ENCODE data around the gene JAKMIP2. TPM values are rescaled to one million over a fixed set of nuclear protein-coding genes. Genes with fewer than 3 reads are reported as not detected.
"Not testable (repeated sequence)": the region's sequence is repeated elsewhere in the genome, so short reads cannot be mapped to it uniquely, and the experiment has no call there.

The JAKMIP2 gene
- total RNA-seq, 2 donors from 2014 or later: 2.4 to 4.3 TPM

GRCh38 chr5:147619281-147619878 lies 163.1 kb downstream of the JAKMIP2 start:
- no peak overlapping the region for H3K27ac Mint-ChIP-seq

GRCh38 chr5:147617711-147618350 lies 164.7 kb downstream of the JAKMIP2 start:
- Mint-ChIP-seq H3K9me3 (no peaks in the 10 kb centered on the region), H3K4me3 (no peak overlapping the region), H3K27ac (no peak overlapping the region), H3K27me3 (no peaks in the 10 kb centered on the region), H3K36me3 (ENCODE audit: low read depth) (peaks cover 28% of the 10 kb centered on the region), H3K4me1 (peaks cover 4% of the 10 kb centered on the region)
- ATAC-seq (replicated peaks): no peak

More at GRCh38 chr5:147619281-147619878, 163.1 kb downstream of the JAKMIP2 start:
- peaks cover 28% of the 10 kb centered on the region for H3K36me3 Mint-ChIP-seq (ENCODE audit: low read depth)
- ATAC-seq (replicated peaks): no peak
- no peak overlapping the region for H3K4me3 Mint-ChIP-seq
- H3K27me3 Mint-ChIP-seq: no peaks in the 10 kb centered on the region
- H3K9me3 Mint-ChIP-seq: no peaks in the 10 kb centered on the region
- H3K4me1 Mint-ChIP-seq: peaks cover 4% of the 10 kb centered on the region

GRCh38 chr5:147617191-147617606 lies 165.3 kb downstream of the JAKMIP2 start:
- ATAC-seq (replicated peaks): no peak
- H3K9me3 Mint-ChIP-seq: no peaks in the 10 kb centered on the region
- H3K36me3 Mint-ChIP-seq (ENCODE audit: low read depth): peaks cover 28% of the 10 kb centered on the region
- H3K27me3 Mint-ChIP-seq: no peaks in the 10 kb centered on the region
- H3K4me3 Mint-ChIP-seq: no peak overlapping the region
- no peak overlapping the region for H3K27ac Mint-ChIP-seq
- H3K4me1 Mint-ChIP-seq: peaks cover 4% of the 10 kb centered on the region

- no peak for ATAC-seq (replicated peaks)
- H3K4me3 Mint-ChIP-seq: no peak overlapping the region
- H3K4me1 Mint-ChIP-seq: peaks cover 4% of the 10 kb centered on the region
- no peaks in the 10 kb centered on the region for H3K27me3 Mint-ChIP-seq
- no peak overlapping the region for H3K27ac Mint-ChIP-seq
- no peaks in the 10 kb centered on the region for H3K9me3 Mint-ChIP-seq
- peaks cover 34% of the 10 kb centered on the region for H3K36me3 Mint-ChIP-seq (ENCODE audit: low read depth)
Observed at GRCh38 chr5:147616421-147616820, 166.1 kb downstream of the JAKMIP2 start.

GRCh38 chr5:147613359-147613758 lies 169.2 kb downstream of the JAKMIP2 start:
- ATAC-seq (replicated peaks): no peak
- no peaks in the 10 kb centered on the region for H3K9me3 Mint-ChIP-seq
- H3K4me3 Mint-ChIP-seq: no peak overlapping the region
- H3K27ac Mint-ChIP-seq: no peak overlapping the region
- no peaks in the 10 kb centered on the region for H3K27me3 Mint-ChIP-seq
- H3K4me1 Mint-ChIP-seq: no peaks in the 10 kb centered on the region
- H3K36me3 Mint-ChIP-seq (ENCODE audit: low read depth): peaks cover 29% of the 10 kb centered on the region

- H3K4me1 Mint-ChIP-seq: no peaks in the 10 kb centered on the region
- no peaks in the 10 kb centered on the region for H3K27me3 Mint-ChIP-seq
- no peak overlapping the region for H3K4me3 Mint-ChIP-seq
- H3K36me3 Mint-ChIP-seq (ENCODE audit: low read depth): peaks cover 13% of the 10 kb centered on the region
- no peaks in the 10 kb centered on the region for H3K9me3 Mint-ChIP-seq
- no peak overlapping the region for H3K27ac Mint-ChIP-seq
- ATAC-seq (replicated peaks): no peak
Observed at GRCh38 chr5:147611483-147611882, 171.0 kb downstream of the JAKMIP2 start.

- no peak overlapping the region for H3K4me3 Mint-ChIP-seq
- no peaks in the 10 kb centered on the region for H3K9me3 Mint-ChIP-seq
- ATAC-seq (replicated peaks): no peak
- no peaks in the 10 kb centered on the region for H3K27me3 Mint-ChIP-seq
- peaks cover 13% of the 10 kb centered on the region for H3K36me3 Mint-ChIP-seq (ENCODE audit: low read depth)
- no peaks in the 10 kb centered on the region for H3K4me1 Mint-ChIP-seq
- no peak overlapping the region for H3K27ac Mint-ChIP-seq
Observed at GRCh38 chr5:147610798-147611197, 171.7 kb downstream of the JAKMIP2 start.

GRCh38 chr5:147601652-147602051 lies 180.9 kb downstream of the JAKMIP2 start:
- Mint-ChIP-seq H3K27ac (no peak overlapping the region), H3K4me1 (no peaks in the 10 kb centered on the region), H3K9me3 (peaks cover 3% of the 10 kb centered on the region), H3K4me3 (no peak overlapping the region), H3K27me3 (no peaks in the 10 kb centered on the region), H3K36me3 (ENCODE audit: low read depth) (no peaks in the 10 kb centered on the region)
- no peak for ATAC-seq (replicated peaks)

- H3K4me3 Mint-ChIP-seq: no peak overlapping the region
- no peaks in the 10 kb centered on the region for H3K4me1 Mint-ChIP-seq
- H3K27ac Mint-ChIP-seq: no peak overlapping the region
- peaks cover 8% of the 10 kb centered on the region for H3K36me3 Mint-ChIP-seq (ENCODE audit: low read depth)
- ATAC-seq (replicated peaks): no peak
- no peaks in the 10 kb centered on the region for H3K9me3 Mint-ChIP-seq
- H3K27me3 Mint-ChIP-seq: no peaks in the 10 kb centered on the region
Observed at GRCh38 chr5:147591120-147591519, 191.4 kb downstream of the JAKMIP2 start.

- Mint-ChIP-seq H3K27ac (no peak overlapping the region), H3K4me1 (no peaks in the 10 kb centered on the region), H3K9me3 (no peaks in the 10 kb centered on the region), H3K4me3 (no peak overlapping the region), H3K27me3 (no peaks in the 10 kb centered on the region), H3K36me3 (ENCODE audit: low read depth) (peaks cover 8% of the 10 kb centered on the region)
- ATAC-seq (replicated peaks): no peak
Observed at GRCh38 chr5:147590096-147590495, 192.4 kb downstream of the JAKMIP2 start.

GRCh38 chr5:147586832-147587231 lies 195.7 kb downstream of the JAKMIP2 start:
- H3K4me3 Mint-ChIP-seq: no peak overlapping the region
- no peaks in the 10 kb centered on the region for H3K27me3 Mint-ChIP-seq
- H3K4me1 Mint-ChIP-seq: no peaks in the 10 kb centered on the region
- H3K9me3 Mint-ChIP-seq: no peaks in the 10 kb centered on the region
- H3K36me3 Mint-ChIP-seq (ENCODE audit: low read depth): peaks cover 8% of the 10 kb centered on the region
- ATAC-seq (replicated peaks): no peak
- no peak overlapping the region for H3K27ac Mint-ChIP-seq

GRCh38 chr5:147586221-147586620 lies 196.3 kb downstream of the JAKMIP2 start:
- no peak overlapping the region for H3K27ac Mint-ChIP-seq
- H3K4me1 Mint-ChIP-seq: no peaks in the 10 kb centered on the region
- no peaks in the 10 kb centered on the region for H3K9me3 Mint-ChIP-seq
- H3K4me3 Mint-ChIP-seq: no peak overlapping the region
- no peak for ATAC-seq (replicated peaks)
- no peaks in the 10 kb centered on the region for H3K27me3 Mint-ChIP-seq
- H3K36me3 Mint-ChIP-seq (ENCODE audit: low read depth): peaks cover 6% of the 10 kb centered on the region

- not testable (repeated sequence) for H3K27ac Mint-ChIP-seq; H3K9me3 Mint-ChIP-seq; H3K4me3 Mint-ChIP-seq; H3K27me3 Mint-ChIP-seq; H3K4me1 Mint-ChIP-seq; H3K36me3 Mint-ChIP-seq (ENCODE audit: low read depth); ATAC-seq (replicated peaks)
Observed at GRCh38 chr5:147582272-147582671, 200.3 kb downstream of the JAKMIP2 start.

- H3K27me3 Mint-ChIP-seq; H3K9me3 Mint-ChIP-seq; H3K4me3 Mint-ChIP-seq; H3K36me3 Mint-ChIP-seq (ENCODE audit: low read depth); H3K4me1 Mint-ChIP-seq; H3K27ac Mint-ChIP-seq; ATAC-seq (replicated peaks): not testable (repeated sequence)
Observed at GRCh38 chr5:147580418-147580817, 202.1 kb downstream of the JAKMIP2 start.

- Mint-ChIP-seq H3K27me3 (peaks cover 8% of the 10 kb centered on the region), H3K27ac (no peak overlapping the region), H3K4me3 (no peak overlapping the region), H3K4me1 (no peaks in the 10 kb centered on the region), H3K9me3 (no peaks in the 10 kb centered on the region), H3K36me3 (ENCODE audit: low read depth) (no peaks in the 10 kb centered on the region)
- no peak for ATAC-seq (replicated peaks)
Observed at GRCh38 chr5:147578228-147579024, 204.1 kb downstream of the JAKMIP2 start.

Data from activated T-helper 17 cell treated with anti-CD3 and anti-CD28 coated beads, Interleukin-2, amount 50 U/mL, for 72 hours (primary cell).